GM12878 (cell line): Measurements from ENCODE around the gene CIDEA. TPM values are rescaled to one million over a fixed set of nuclear protein-coding genes. Genes with fewer than 3 reads are reported as not detected.

Experiments used
- ATAC-seq: fragments of 200-7000 bp; cut with Tn5 transposase; 3 replicates; pipeline ENCODE4 v1.9.1; 2020; ENCODE audit warnings: mild to moderate bottlenecking, moderate library complexity
- BruUV-seq: library from RNA; stranded (reverse); fragments of 400-500 nt; replicated peaks from 2 replicates; lab custom pipeline; 2021; lab: Mats Ljungman, UMichigan
- CTCF ChIA-PET: fragments of 300-600 bp; sonication (Branson Sonifier 250); formaldehyde crosslinking; extraction: SDS; loops from one replicate; lab custom pipeline; 2021; ENCODE audit warnings: inconsistent platforms; lab: Yijun Ruan, JAX
- POLR2A ChIA-PET: fragments of 350-600 bp; formaldehyde crosslinking; extraction: SDS; loops from one replicate; lab custom pipeline; 2021; ENCODE audit warnings: inconsistent platforms; lab: Charles Lee
- RAD21 ChIA-PET: fragments of 300-600 bp; sonication (Branson Sonifier 250); formaldehyde crosslinking; loops from one replicate; lab custom pipeline; 2023; ENCODE audit warnings: antibody characterized with exemption; ENCODE audit not compliant: unreplicated experiment; lab: Charles Lee
- SMC1A ChIA-PET: fragments of 300-600 bp; sonication (Branson Sonifier 250); formaldehyde crosslinking; loops from one replicate; lab custom pipeline; 2023; ENCODE audit not compliant: unreplicated experiment, uncharacterized antibody; lab: Charles Lee
- DNase-seq: peaks from one replicate; pipeline ENCODE4 v3.0.0-alpha.2; 2011; ENCODE audit warnings: low read depth, low spot score
- FAIRE-seq: peaks from 3 replicates; lab custom pipeline; 2011; peaks lifted over from hg19 to GRCh38; lab: Jason Lieb, UNC
- H2AFZ ChIP-seq: 2 replicates; pipeline ENCODE4 v1.6.0; 2011; ENCODE audit warnings: low read depth, low read length, control low read depth; ENCODE audit not compliant: control insufficient read depth
- H3K27ac ChIP-seq: 2 replicates; pipeline ENCODE4 v1.5.1; 2011; ENCODE audit warnings: control low read depth; ENCODE audit not compliant: control insufficient read depth, insufficient read depth
- H3K27me3 ChIP-seq, 2 experiments: replicated peaks in 1 of 2; 2 replicates each; pipeline versions ENCODE4 v1.6.0 to v1.6.1; 2011; ENCODE audit warnings: low read length in 1 of 2; ENCODE audit not compliant: control insufficient read depth in 2 of 2, insufficient read depth in 2 of 2
- H3K36me3 ChIP-seq, 2 experiments: 2 replicates each; pipeline ENCODE4 v1.5.1; 2011; ENCODE audit warnings: low read length in 1 of 2; ENCODE audit not compliant: control insufficient read depth in 2 of 2, insufficient read depth in 2 of 2
- H3K4me1 ChIP-seq: 2 replicates; pipeline ENCODE4 v1.6.1; 2011; ENCODE audit warnings: mild to moderate bottlenecking, low read length, moderate library complexity, mixed read lengths; ENCODE audit not compliant: control insufficient read depth, insufficient read depth
- H3K4me2 ChIP-seq: 2 replicates; pipeline ENCODE4 v1.6.0; 2011; ENCODE audit warnings: control low read depth; ENCODE audit not compliant: control insufficient read depth, insufficient read depth
- H3K4me3 ChIP-seq: fragments of 200-600 bp; sonication (generic); 2 replicates; pipeline ENCODE4 v1.5.1; 2016
- H3K79me2 ChIP-seq: 2 replicates; pipeline ENCODE4 v1.6.0; 2011; ENCODE audit warnings: low read length; ENCODE audit not compliant: control insufficient read depth, insufficient read depth
- H3K9ac ChIP-seq: 2 replicates; pipeline ENCODE4 v1.8.0; 2011; ENCODE audit warnings: low read length, control low read depth, mixed read lengths; ENCODE audit not compliant: control insufficient read depth, insufficient read depth
- H3K9me3 ChIP-seq: replicated peaks from 3 replicates; pipeline ENCODE4 v1.5.1; 2011; ENCODE audit warnings: mild to moderate bottlenecking, low read length; ENCODE audit not compliant: control insufficient read depth, insufficient read depth
- H4K20me1 ChIP-seq: 2 replicates; pipeline ENCODE4 v1.6.0; 2011; ENCODE audit not compliant: control insufficient read depth, insufficient read depth
- BRCA1 ChIP-seq: IDR thresholded peaks from 2 replicates; pipeline ENCODE4 v1.6.1; 2011; ENCODE audit warnings: low read depth, low read length, improper control_type of control experiment
- EP300 ChIP-seq, 2 experiments: fragments of 150-350 bp in 1 of 2; IDR thresholded peaks; 2 replicates each; pipeline ENCODE4 v1.6.1; 2011 to 2012; ENCODE audit warnings: low read depth in 2 of 2, low read length in 2 of 2, borderline replicate concordance in 1 of 2, improper control_type of control experiment in 1 of 2, inconsistent platforms in 1 of 2; ENCODE audit not compliant: control insufficient read depth in 1 of 2
- NFXL1 ChIP-seq: fragments of 450-650 bp; IDR thresholded peaks from 2 replicates; pipeline ENCODE4 v1.6.1; 2017; ENCODE audit warnings: antibody characterized with exemption, mild to moderate bottlenecking, borderline replicate concordance
- NR2F1 ChIP-seq: fragments of 450-650 bp; conservative IDR thresholded peaks from 2 replicates; pipeline ENCODE4 v1.6.1; 2017; ENCODE audit warnings: mild to moderate bottlenecking
- PML ChIP-seq: IDR thresholded peaks from 2 replicates; pipeline ENCODE4 v1.6.1; 2012; ENCODE audit warnings: low read length, inconsistent platforms
- POLR2AphosphoS5 ChIP-seq: IDR thresholded peaks from 2 replicates; pipeline ENCODE4 v1.6.1; 2011; ENCODE audit warnings: mild to moderate bottlenecking, low read length, inconsistent platforms
- RELB ChIP-seq: fragments of 450-650 bp; IDR thresholded peaks from 2 replicates; pipeline ENCODE4 v1.6.1; 2017; ENCODE audit warnings: low read depth, mild to moderate bottlenecking, moderate library complexity
- SMARCA5 ChIP-seq: fragments of 450-650 bp; IDR thresholded peaks from 2 replicates; pipeline ENCODE4 v1.6.1; 2017; ENCODE audit warnings: mild to moderate bottlenecking
- ZNF217 ChIP-seq: fragments of 450-650 bp; IDR thresholded peaks from 2 replicates; pipeline ENCODE4 v1.6.1; 2017; ENCODE audit warnings: antibody characterized with exemption, mild to moderate bottlenecking
- ZSCAN29 ChIP-seq: fragments of 450-650 bp; IDR thresholded peaks from 2 replicates; pipeline ENCODE4 v1.6.1; 2017; ENCODE audit warnings: mild to moderate bottlenecking, moderate library complexity
- WGBS: methylation state at CpG from one replicate; pipeline ENCODE4 v1.1.6; 2016; ENCODE audit warnings: low lambda C conversion rate; ENCODE audit not compliant: insufficient replicate concordance, insufficient coverage; ENCODE audit errors: missing lambda C conversion rate; 5-methylcytosine and 5-hydroxymethylcytosine counted together
- in situ Hi-C: fragments of 300-500 bp; cut with MboI; formaldehyde crosslinking; loops from 9 replicates; pipeline ENCODE4 v1.14.3; 2018; ENCODE audit warnings: mixed read lengths
- intact Hi-C: fragments of 100-400 bp; cut with micrococcal nuclease; formaldehyde crosslinking; loops from one replicate; pipeline ENCODE4 v1.14.2; 2022; ENCODE audit not compliant: unreplicated experiment
- polyA plus RNA-seq, 11 experiments: library from polyadenylated mRNA; depleted of rRNA in 4 of 11; unstranded in 6 of 11; stranded (reverse) in 5 of 11; fragments of >200 nt; fragmentation: Nextera tagmentation in 4 of 11; fragmentation: Illumina TruSeq in 1 of 11; extraction: Ambion mirVana in 4 of 11; extraction: Trizol in 1 of 11; gene quantifications; 1 replicate in 1 of 11; 2 replicates in 10 of 11; pipeline versions ENCODE4 v1.2.1 to v1.2.3, GENCODE V29; 2011 to 2016; ENCODE audit warnings: inconsistent platforms in 2 of 11, missing spikeins in 2 of 11, low read depth in 1 of 11
- total RNA-seq, 4 experiments: library from RNA; depleted of rRNA in 3 of 4; stranded (reverse); fragments of >200 nt in 3 of 4; fragmentation: Illumina TruSeq in 1 of 4; extraction: Trizol in 1 of 4; gene quantifications; 2 replicates each; pipeline versions ENCODE4 v1.2.1 to v1.2.3, GENCODE V29; 2013 to 2021
- TF ChIP-seq, protein P1 (sequence below): fragments of 450-650 bp; IDR thresholded peaks from 2 replicates; pipeline ENCODE4 v1.6.1; 2018; ENCODE audit warnings: mild to moderate bottlenecking, low read depth, moderate library complexity; ENCODE audit not compliant: partially characterized antibody
- TF ChIP-seq, protein P2 (sequence below): fragments of 150-350 bp; IDR thresholded peaks from 2 replicates; pipeline ENCODE4 v1.6.1; 2014; ENCODE audit warnings: mild to moderate bottlenecking, low read depth, low read length
- TF ChIP-seq, protein P3 (sequence below): fragments of 450-650 bp; formaldehyde crosslinking; IDR thresholded peaks from 2 replicates; pipeline ENCODE4 v1.5.0; 2022; ENCODE audit warnings: mild to moderate bottlenecking, missing genetic modification characterization

Gene CIDEA
- total and polyA plus RNA-seq, 10 of the 15 experiments (the other 5 are each of a cell fraction or from before 2014, with no cell fraction given), result not detected

DNA sequence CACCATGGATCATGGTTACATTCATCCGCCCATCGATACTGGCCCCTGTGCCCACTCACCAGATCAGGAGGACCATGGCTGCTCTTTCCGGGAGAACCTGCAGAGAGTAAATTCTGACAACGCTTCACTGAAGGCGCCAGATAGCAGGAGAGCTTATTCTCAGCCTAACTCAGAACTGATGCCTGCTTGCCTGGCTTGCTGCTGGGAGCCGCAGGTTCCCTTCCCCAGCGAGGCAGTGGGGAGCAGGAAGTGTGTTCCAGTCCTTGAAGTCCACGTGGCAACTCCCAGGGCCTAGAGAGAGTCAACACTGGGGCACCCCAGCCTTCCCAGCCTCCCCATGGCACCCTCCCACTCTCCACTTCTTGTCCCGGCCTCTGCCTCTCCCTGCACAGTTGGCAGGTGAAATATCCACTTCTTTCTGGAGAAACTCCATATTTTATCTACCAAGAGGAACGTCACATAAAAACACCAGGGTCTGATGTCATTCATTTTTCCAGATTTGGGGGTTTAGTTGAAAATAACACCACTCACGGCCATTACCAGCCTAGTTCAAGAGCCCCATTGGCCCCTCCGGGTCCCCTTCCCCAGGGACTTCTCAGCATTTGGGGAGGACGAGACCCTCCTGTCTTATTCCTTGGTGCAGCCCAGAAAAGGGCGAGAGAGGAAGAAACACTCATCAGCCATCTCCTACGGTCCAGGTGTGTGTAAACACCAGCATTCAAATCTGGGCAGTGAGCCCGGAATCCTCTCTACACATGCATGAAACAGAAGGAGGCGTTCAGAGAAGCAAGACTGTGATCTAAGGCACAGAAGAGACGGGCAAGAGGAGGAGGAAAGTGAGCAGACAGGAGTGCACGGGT, 50.4 kb downstream of the CIDEA start:
- ChIA-PET POLR2A (no interaction called here), RAD21 (no interaction called here), SMC1A (no interaction called here), CTCF (no interaction called here)
- TF ChIP-seq NFXL1, result no peak
- no peak for TF ChIP-seq SMARCA5
- no peak for TF ChIP-seq EP300 (IDR thresholded peaks at IDR 0.05; ENCODE audit: borderline replicate concordance in 1 of 2, control insufficient read depth in 1 of 2, low read depth in 2 of 2, low read length in 2 of 2)
- TF ChIP-seq, protein P1, sequence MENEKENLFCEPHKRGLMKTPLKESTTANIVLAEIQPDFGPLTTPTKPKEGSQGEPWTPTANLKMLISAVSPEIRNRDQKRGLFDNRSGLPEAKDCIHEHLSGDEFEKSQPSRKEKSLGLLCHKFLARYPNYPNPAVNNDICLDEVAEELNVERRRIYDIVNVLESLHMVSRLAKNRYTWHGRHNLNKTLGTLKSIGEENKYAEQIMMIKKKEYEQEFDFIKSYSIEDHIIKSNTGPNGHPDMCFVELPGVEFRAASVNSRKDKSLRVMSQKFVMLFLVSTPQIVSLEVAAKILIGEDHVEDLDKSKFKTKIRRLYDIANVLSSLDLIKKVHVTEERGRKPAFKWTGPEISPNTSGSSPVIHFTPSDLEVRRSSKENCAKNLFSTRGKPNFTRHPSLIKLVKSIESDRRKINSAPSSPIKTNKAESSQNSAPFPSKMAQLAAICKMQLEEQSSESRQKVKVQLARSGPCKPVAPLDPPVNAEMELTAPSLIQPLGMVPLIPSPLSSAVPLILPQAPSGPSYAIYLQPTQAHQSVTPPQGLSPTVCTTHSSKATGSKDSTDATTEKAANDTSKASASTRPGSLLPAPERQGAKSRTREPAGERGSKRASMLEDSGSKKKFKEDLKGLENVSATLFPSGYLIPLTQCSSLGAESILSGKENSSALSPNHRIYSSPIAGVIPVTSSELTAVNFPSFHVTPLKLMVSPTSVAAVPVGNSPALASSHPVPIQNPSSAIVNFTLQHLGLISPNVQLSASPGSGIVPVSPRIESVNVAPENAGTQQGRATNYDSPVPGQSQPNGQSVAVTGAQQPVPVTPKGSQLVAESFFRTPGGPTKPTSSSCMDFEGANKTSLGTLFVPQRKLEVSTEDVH, result no peak
- no peak for TF ChIP-seq BRCA1
- no peak for TF ChIP-seq NR2F1
- TF ChIP-seq, protein P2, sequence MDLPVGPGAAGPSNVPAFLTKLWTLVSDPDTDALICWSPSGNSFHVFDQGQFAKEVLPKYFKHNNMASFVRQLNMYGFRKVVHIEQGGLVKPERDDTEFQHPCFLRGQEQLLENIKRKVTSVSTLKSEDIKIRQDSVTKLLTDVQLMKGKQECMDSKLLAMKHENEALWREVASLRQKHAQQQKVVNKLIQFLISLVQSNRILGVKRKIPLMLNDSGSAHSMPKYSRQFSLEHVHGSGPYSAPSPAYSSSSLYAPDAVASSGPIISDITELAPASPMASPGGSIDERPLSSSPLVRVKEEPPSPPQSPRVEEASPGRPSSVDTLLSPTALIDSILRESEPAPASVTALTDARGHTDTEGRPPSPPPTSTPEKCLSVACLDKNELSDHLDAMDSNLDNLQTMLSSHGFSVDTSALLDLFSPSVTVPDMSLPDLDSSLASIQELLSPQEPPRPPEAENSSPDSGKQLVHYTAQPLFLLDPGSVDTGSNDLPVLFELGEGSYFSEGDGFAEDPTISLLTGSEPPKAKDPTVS, result no peak
- no peak for TF ChIP-seq ZSCAN29
- TF ChIP-seq RELB, result no peak
- TF ChIP-seq, protein P3, sequence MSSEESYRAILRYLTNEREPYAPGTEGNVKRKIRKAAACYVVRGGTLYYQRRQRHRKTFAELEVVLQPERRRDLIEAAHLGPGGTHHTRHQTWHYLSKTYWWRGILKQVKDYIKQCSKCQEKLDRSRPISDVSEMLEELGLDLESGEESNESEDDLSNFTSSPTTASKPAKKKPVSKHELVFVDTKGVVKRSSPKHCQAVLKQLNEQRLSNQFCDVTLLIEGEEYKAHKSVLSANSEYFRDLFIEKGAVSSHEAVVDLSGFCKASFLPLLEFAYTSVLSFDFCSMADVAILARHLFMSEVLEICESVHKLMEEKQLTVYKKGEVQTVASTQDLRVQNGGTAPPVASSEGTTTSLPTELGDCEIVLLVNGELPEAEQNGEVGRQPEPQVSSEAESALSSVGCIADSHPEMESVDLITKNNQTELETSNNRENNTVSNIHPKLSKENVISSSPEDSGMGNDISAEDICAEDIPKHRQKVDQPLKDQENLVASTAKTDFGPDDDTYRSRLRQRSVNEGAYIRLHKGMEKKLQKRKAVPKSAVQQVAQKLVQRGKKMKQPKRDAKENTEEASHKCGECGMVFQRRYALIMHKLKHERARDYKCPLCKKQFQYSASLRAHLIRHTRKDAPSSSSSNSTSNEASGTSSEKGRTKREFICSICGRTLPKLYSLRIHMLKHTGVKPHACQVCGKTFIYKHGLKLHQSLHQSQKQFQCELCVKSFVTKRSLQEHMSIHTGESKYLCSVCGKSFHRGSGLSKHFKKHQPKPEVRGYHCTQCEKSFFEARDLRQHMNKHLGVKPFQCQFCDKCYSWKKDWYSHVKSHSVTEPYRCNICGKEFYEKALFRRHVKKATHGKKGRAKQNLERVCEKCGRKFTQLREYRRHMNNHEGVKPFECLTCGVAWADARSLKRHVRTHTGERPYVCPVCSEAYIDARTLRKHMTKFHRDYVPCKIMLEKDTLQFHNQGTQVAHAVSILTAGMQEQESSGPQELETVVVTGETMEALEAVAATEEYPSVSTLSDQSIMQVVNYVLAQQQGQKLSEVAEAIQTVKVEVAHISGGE (CRISPR knock-in tag), result no peak
- TF ChIP-seq POLR2AphosphoS5, result no peak
- TF ChIP-seq PML, result no peak
- TF ChIP-seq ZNF217, result no peak
- Histone ChIP-seq H3K27ac (no peak overlapping the region), H2AFZ (no peak overlapping the region), H3K9me3 (no peaks in the 10 kb centered on the region), H3K36me3 (no peaks in the 10 kb centered on the region), H3K9ac (no peak overlapping the region), H3K79me2 (peaks cover 7% of the 10 kb centered on the region), H3K4me2 (no peak overlapping the region), H4K20me1 (no peaks in the 10 kb centered on the region), H3K27me3 (0 out of 4 replicates have a peak, but pooled peaks cover 0 to 1% of the 10 kb centered on the region in 2 experiments), H3K4me3 (no peak overlapping the region), H3K4me1 (no peaks in the 10 kb centered on the region)
- intact Hi-C loops, result no loop called here
- FAIRE-seq, result no peak
- WGBS, result 39% methylated on average over 19 of the region's 19 CpGs
- ATAC-seq, result no peak
- in situ Hi-C loops, result no loop called here
- DNase-seq, result no peak
- BruUV-seq, result no TSS peak
